Activated T-helper 1 cell treated with anti-CD3 and anti-CD28 coated beads, Interleukin-12 subunit alpha, Interleukin-12 subunit beta, Interleukin-2, Interleukin-4 antibody, amounts not matched to agents 30 ng/mL and 10 ng/mL and 1 ng/mL, durations not matched to agents 14 hours and 24 hours and 36 hours (primary cell): ENCODE results near the gene OR10V1. TPM values are rescaled to one million over a fixed set of nuclear protein-coding genes. Genes with fewer than 3 reads are reported as not detected.
"Not testable (repeated sequence)": the region's sequence is repeated elsewhere in the genome, so short reads cannot be mapped to it uniquely, and the experiment has no call there.

Experiments
- DNase-seq: peaks from one replicate; pipeline ENCODE4 v3.0.0; 2021; ENCODE audit warnings: low spot score
- H3K27ac Mint-ChIP-seq: one replicate; pipeline ENCODE4 v1.8.0; 2021; ENCODE audit warnings: mild to moderate bottlenecking, mixed read lengths
- H3K27me3 Mint-ChIP-seq: one replicate; pipeline ENCODE4 v1.8.0; 2022; ENCODE audit warnings: mild to moderate bottlenecking, moderate library complexity, mixed read lengths; ENCODE audit not compliant: insufficient read depth
- H3K36me3 Mint-ChIP-seq: one replicate; pipeline ENCODE4 v1.8.0; 2021; ENCODE audit warnings: low read depth, mixed read lengths
- H3K4me1 Mint-ChIP-seq: one replicate; pipeline ENCODE4 v1.8.0; 2021; ENCODE audit warnings: low read depth, mixed read lengths
- H3K4me3 Mint-ChIP-seq: one replicate; pipeline ENCODE4 v1.8.0; 2021; ENCODE audit warnings: mild to moderate bottlenecking, moderate library complexity, mixed read lengths
- H3K9me3 Mint-ChIP-seq: one replicate; pipeline ENCODE4 v1.8.0; 2021; ENCODE audit warnings: mixed read lengths
- intact Hi-C: fragments of 100-400 bp; cut with micrococcal nuclease; formaldehyde crosslinking; loops from one replicate; pipeline ENCODE4 v1.15.1; 2024
- total RNA-seq: library from RNA; stranded (reverse); gene quantifications from 2 replicates; pipeline ENCODE4 v1.2.3, GENCODE V29; 2022

OR10V1 gene
- total RNA-seq, 1 donor from 2014 or later: not detected

- H3K4me3 Mint-ChIP-seq: no peak overlapping the region
- H3K9me3 Mint-ChIP-seq: no peaks in the 10 kb centered on the region
- H3K27me3 Mint-ChIP-seq: peaks cover 13% of the 10 kb centered on the region
- no peaks in the 10 kb centered on the region for H3K4me1 Mint-ChIP-seq
- DNase-seq: no peak
- no peak overlapping the region for H3K27ac Mint-ChIP-seq
- intact Hi-C loops: no loop called here
- H3K36me3 Mint-ChIP-seq: no peaks in the 10 kb centered on the region
These were observed 8.4 kb downstream of the OR10V1 start for GRCh38 chr11:59705294-59705693.

- H3K9me3 Mint-ChIP-seq, H3K36me3 Mint-ChIP-seq, H3K4me1 Mint-ChIP-seq, intact Hi-C loops, DNase-seq, H3K27ac Mint-ChIP-seq, H3K4me3 Mint-ChIP-seq: not testable (repeated sequence)
- peaks cover 11% of the 10 kb centered on the region for H3K27me3 Mint-ChIP-seq
These were observed 10.1 kb downstream of the OR10V1 start for GRCh38 chr11:59703515-59703914.

- H3K4me3 Mint-ChIP-seq, DNase-seq, H3K4me1 Mint-ChIP-seq, intact Hi-C loops, H3K9me3 Mint-ChIP-seq, H3K36me3 Mint-ChIP-seq, H3K27ac Mint-ChIP-seq: not testable (repeated sequence)
- H3K27me3 Mint-ChIP-seq: peaks cover 13% of the 10 kb centered on the region
These were observed 13.5 kb downstream of the OR10V1 start for GRCh38 chr11:59700157-59700556.

GRCh38 chr11:59698506-59698905 lies 15.1 kb downstream of the OR10V1 start:
- DNase-seq: no peak
- Mint-ChIP-seq H3K27me3 (peaks cover 16% of the 10 kb centered on the region), H3K27ac (no peak overlapping the region), H3K36me3 (no peaks in the 10 kb centered on the region), H3K9me3 (peaks cover 5% of the 10 kb centered on the region), H3K4me3 (no peak overlapping the region), H3K4me1 (no peaks in the 10 kb centered on the region)
- intact Hi-C loops: no loop called here

- Mint-ChIP-seq H3K4me3 (no peak overlapping the region), H3K27ac (no peak overlapping the region), H3K9me3 (peaks cover 13% of the 10 kb centered on the region), H3K27me3 (peaks cover 11% of the 10 kb centered on the region), H3K4me1 (no peaks in the 10 kb centered on the region), H3K36me3 (no peaks in the 10 kb centered on the region)
- no peak for DNase-seq
- intact Hi-C loops: no loop called here
These were observed 20.7 kb downstream of the OR10V1 start for GRCh38 chr11:59692915-59693314.

- no peak overlapping the region for H3K4me3 Mint-ChIP-seq
- intact Hi-C loops: no loop called here
- H3K27ac Mint-ChIP-seq: no peak overlapping the region
- no peaks in the 10 kb centered on the region for H3K36me3 Mint-ChIP-seq
- H3K4me1 Mint-ChIP-seq: no peaks in the 10 kb centered on the region
- peaks cover 13% of the 10 kb centered on the region for H3K9me3 Mint-ChIP-seq
- peaks cover 11% of the 10 kb centered on the region for H3K27me3 Mint-ChIP-seq
- DNase-seq: no peak
These were observed 22.5 kb downstream of the OR10V1 start for GRCh38 chr11:59691156-59691555.

- DNase-seq: no peak
- no peaks in the 10 kb centered on the region for H3K36me3 Mint-ChIP-seq
- H3K27ac Mint-ChIP-seq: no peak overlapping the region
- H3K27me3 Mint-ChIP-seq: peaks cover 13% of the 10 kb centered on the region
- peaks cover 13% of the 10 kb centered on the region for H3K9me3 Mint-ChIP-seq
- no peaks in the 10 kb centered on the region for H3K4me1 Mint-ChIP-seq
- no peak overlapping the region for H3K4me3 Mint-ChIP-seq
- intact Hi-C loops: no loop called here
These were observed 24.6 kb downstream of the OR10V1 start for GRCh38 chr11:59689015-59689414.

GRCh38 chr11:59681260-59681725 lies 32.4 kb downstream of the OR10V1 start:
- H3K27me3 Mint-ChIP-seq, H3K9me3 Mint-ChIP-seq, H3K4me1 Mint-ChIP-seq, H3K4me3 Mint-ChIP-seq, H3K36me3 Mint-ChIP-seq, DNase-seq, H3K27ac Mint-ChIP-seq: not testable (repeated sequence)
- intact Hi-C loops: loop anchor here (2.0 kb wide), 1 partner anchor 250 kb away; no protein-coding TSS in a partner anchor

GRCh38 chr11:59680287-59681154 lies 33.1 kb downstream of the OR10V1 start:
- H3K27ac Mint-ChIP-seq: no peak overlapping the region
- no peaks in the 10 kb centered on the region for H3K36me3 Mint-ChIP-seq

GRCh38 chr11:59679347-59679746 lies 34.3 kb downstream of the OR10V1 start:
- peaks cover 5% of the 10 kb centered on the region for H3K27me3 Mint-ChIP-seq
- no peaks in the 10 kb centered on the region for H3K9me3 Mint-ChIP-seq
- H3K36me3 Mint-ChIP-seq: no peaks in the 10 kb centered on the region
- no peak for DNase-seq
- H3K4me3 Mint-ChIP-seq: no peak overlapping the region
- no peaks in the 10 kb centered on the region for H3K4me1 Mint-ChIP-seq
- no peak overlapping the region for H3K27ac Mint-ChIP-seq
- intact Hi-C loops: no loop called here

More at GRCh38 chr11:59680287-59681154, 33.1 kb downstream of the OR10V1 start:
- H3K4me3 Mint-ChIP-seq: no peak overlapping the region
- peaks cover 8% of the 10 kb centered on the region for H3K27me3 Mint-ChIP-seq
- intact Hi-C loops: loop anchor here (1.0 to 2.0 kb wide), 3 partner anchors 143 to 509 kb away; no protein-coding TSS in a partner anchor
- peak; percentile 42 for DNase-seq
- H3K9me3 Mint-ChIP-seq: no peaks in the 10 kb centered on the region
- H3K4me1 Mint-ChIP-seq: no peaks in the 10 kb centered on the region

- H3K4me1 Mint-ChIP-seq: no peaks in the 10 kb centered on the region
- intact Hi-C loops: no loop called here
- H3K4me3 Mint-ChIP-seq: no peak overlapping the region
- H3K36me3 Mint-ChIP-seq: no peaks in the 10 kb centered on the region
- H3K27me3 Mint-ChIP-seq: peaks cover 5% of the 10 kb centered on the region
- no peak overlapping the region for H3K27ac Mint-ChIP-seq
- no peak for DNase-seq
- H3K9me3 Mint-ChIP-seq: no peaks in the 10 kb centered on the region
These were observed 34.9 kb downstream of the OR10V1 start for GRCh38 chr11:59678813-59679165.

GRCh38 chr11:59678118-59678812 lies 35.4 kb downstream of the OR10V1 start:
- intact Hi-C loops: no loop called here
- no peaks in the 10 kb centered on the region for H3K4me1 Mint-ChIP-seq
- no peaks in the 10 kb centered on the region for H3K36me3 Mint-ChIP-seq
- H3K27me3 Mint-ChIP-seq: peaks cover 4% of the 10 kb centered on the region
- no peak overlapping the region for H3K4me3 Mint-ChIP-seq
- no peak overlapping the region for H3K27ac Mint-ChIP-seq
- H3K9me3 Mint-ChIP-seq: no peaks in the 10 kb centered on the region
- no peak for DNase-seq

GRCh38 chr11:59676205-59676604 lies 37.4 kb downstream of the OR10V1 start:
- Mint-ChIP-seq H3K4me3 (no peak overlapping the region), H3K4me1 (no peaks in the 10 kb centered on the region), H3K27me3 (peaks cover 4% of the 10 kb centered on the region), H3K27ac (no peak overlapping the region), H3K9me3 (no peaks in the 10 kb centered on the region), H3K36me3 (no peaks in the 10 kb centered on the region)
- DNase-seq: no peak
- intact Hi-C loops: no loop called here
